ENCODE data around the gene EEPD1.

GRCh38 chr7:36264123-36264801, 111.2 kb downstream of the EEPD1 start:
- TF ChIP-seq CTCF (IDR thresholded peaks at IDR 0.05) (no peak), POLR2A (IDR thresholded peaks at IDR 0.05) (no peak)

All from Peyer's patch (tissue), 4 donors.